A673 (cell line): Measurements from ENCODE around the gene ENGASE.

ENCODE experiments used
- EZH2 ChIP-seq: fragments of 200-600 bp; sonication (generic); IDR thresholded peaks from 2 replicates; pipeline ENCODE4 v1.6.1; 2017; ENCODE audit warnings: borderline replicate concordance, low read depth, mild to moderate bottlenecking, mixed read lengths, antibody characterized with exemption, low read length; ENCODE audit not compliant: poor library complexity, severe bottlenecking
- TF ChIP-seq, protein P1 (sequence below): fragments of 300-800, 200-600 bp; sonication (generic); conservative IDR thresholded peaks from 2 replicates; pipeline ENCODE4 v1.5.1; 2017; ENCODE audit warnings: low read depth, mild to moderate bottlenecking, antibody characterized with exemption, low read length, moderate library complexity, mixed read lengths

DNA sequence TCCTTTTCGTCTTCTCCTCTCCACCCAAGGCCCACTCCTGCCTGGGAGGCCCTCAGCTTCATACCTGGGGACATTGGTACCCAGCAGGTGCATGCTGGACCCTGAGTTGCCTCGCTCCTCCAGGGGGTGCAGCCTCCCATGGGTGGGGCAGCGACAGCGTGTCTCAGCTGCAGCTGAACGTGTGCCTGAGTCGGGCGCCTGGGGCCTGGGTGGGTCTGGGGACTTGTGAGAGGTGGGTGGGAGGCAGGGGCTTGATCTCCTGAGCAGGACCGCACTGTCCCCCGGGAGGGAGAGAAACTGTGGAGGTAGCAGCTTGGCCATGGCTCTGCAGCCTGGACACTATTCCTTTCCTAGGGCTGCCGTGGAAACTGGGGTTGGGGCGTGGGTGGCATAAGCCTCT is 24.8 kb upstream of the ENGASE start:
- TF ChIP-seq, protein P1, sequence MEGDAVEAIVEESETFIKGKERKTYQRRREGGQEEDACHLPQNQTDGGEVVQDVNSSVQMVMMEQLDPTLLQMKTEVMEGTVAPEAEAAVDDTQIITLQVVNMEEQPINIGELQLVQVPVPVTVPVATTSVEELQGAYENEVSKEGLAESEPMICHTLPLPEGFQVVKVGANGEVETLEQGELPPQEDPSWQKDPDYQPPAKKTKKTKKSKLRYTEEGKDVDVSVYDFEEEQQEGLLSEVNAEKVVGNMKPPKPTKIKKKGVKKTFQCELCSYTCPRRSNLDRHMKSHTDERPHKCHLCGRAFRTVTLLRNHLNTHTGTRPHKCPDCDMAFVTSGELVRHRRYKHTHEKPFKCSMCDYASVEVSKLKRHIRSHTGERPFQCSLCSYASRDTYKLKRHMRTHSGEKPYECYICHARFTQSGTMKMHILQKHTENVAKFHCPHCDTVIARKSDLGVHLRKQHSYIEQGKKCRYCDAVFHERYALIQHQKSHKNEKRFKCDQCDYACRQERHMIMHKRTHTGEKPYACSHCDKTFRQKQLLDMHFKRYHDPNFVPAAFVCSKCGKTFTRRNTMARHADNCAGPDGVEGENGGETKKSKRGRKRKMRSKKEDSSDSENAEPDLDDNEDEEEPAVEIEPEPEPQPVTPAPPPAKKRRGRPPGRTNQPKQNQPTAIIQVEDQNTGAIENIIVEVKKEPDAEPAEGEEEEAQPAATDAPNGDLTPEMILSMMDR = no peak
- TF ChIP-seq EZH2 = no peak
